ENCODE data around the gene TRIM7.

Gene TRIM7

DNA sequence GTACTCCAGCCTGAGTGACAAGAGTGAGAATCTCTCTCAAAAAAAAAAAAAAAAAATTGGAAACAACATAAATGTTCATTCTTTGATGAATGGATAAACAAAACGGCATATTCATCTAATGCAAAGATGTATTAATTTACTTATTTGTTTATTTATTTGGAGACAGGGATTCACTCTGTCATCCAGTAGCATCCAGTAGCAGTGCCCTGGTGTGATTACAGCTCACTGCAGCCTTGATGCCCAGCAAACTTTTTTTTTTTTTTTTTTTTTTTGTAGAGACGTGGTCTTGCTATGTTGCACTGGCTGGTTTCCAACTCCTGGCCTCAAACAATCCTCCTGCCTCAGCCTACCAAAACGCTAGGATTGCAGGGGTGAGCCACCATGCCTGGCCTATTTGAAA is 33.2 kb downstream of the TRIM7 start:
- DNase-seq (ENCODE audit: low read depth), result no peak

- DNase-seq (ENCODE audit: low read depth), result no peak
Observed at GRCh38 chr5:181170996-181171395, 34.0 kb downstream of the TRIM7 start.

DNA sequence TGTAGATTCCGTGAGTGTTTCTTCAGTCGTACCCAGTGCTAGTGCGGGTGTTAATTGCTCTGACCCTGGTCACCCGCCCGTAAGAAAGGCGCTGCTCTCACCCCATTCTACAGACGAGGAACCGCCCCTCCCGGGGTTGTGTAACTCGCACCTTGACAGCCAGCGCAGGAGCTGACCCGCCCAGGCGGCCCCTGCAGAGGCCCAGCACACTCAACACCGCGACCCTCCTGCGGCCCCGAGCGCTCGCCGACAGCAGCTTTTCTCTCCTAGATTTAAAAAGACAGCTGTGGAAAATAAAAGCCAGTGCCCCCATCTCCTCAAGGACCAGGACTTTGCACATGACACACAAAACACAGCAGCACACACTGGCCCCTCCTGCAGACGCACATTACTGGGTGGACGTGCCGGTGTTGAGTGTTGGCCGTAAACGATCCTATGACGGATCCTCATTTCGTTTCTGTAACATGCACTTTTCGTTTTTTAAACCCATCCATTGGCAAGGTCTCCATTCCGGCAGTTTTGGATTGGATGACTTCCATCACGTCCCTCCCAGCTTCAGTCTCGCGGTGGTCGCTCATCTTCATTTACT is 34.7 kb downstream of the TRIM7 start:
- no peak for DNase-seq (ENCODE audit: low read depth)

DNA sequence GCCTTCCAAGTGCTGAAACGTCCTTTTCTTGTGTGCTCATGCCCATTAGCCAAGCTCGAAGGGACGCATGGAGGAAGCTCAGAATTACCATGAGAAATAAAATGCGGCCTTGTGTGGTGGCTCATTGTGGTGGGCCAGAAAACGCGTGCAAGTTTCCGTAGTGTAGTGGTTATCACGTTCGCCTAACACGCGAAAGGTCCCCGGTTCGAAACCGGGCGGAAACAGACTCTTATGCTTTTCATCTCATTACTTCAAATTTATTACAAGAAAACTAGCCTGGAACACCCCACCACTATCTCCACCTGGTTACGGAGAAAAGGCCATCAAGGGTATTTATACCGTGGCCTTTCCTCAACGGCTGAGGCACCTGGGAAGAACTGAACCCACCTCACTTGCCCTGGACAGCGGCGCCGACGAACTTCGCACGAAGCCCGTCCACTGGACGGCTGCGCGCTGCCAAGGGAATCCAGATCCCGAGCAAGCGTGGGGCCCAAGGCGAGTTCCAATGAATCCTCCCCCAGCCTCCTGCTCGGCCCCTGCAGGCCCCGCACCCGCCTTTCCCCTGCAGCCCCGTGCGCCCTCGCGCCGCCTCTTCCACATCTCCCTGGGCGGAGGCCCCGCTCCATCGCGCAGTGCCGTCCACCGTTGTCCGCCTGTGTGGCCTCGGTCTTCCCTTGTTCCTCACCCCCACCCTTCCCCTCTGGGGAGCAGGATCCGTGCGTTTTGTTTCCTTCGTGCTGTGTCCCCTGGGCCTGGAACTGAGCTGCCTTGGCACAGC is 35.3 kb downstream of the TRIM7 start:
- DNase-seq (ENCODE audit: low read depth), result peak; percentile 65

DNA sequence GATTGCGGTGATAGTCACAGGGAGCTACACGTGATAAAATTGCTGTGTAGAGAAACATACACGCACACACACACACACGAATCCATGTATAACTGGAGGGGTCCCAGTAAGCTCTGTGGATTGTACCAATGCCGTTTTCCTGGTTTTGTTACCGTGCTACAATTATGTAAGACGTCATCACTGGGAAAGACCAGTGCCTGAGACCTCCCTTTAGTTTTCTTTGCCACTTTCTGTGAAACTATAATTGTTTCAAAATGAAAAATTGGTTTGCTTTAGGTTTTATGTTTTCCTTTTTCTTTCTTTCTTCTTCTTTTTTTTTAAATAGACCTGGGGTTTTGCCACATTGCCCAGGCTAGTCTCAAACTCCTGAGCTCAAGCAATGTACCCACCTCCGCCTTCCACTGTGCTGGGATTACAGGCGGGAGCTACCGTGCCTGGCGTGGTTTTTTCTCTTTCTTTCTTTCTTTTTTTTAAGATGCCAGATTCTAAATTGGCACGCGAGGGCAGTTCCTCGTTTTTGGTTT is 36.3 kb downstream of the TRIM7 start:
- DNase-seq (ENCODE audit: low read depth), result no peak

- no peak for DNase-seq (ENCODE audit: low read depth)
Observed at GRCh38 chr5:181167814-181168488, 37.0 kb downstream of the TRIM7 start.

- no peak for DNase-seq (ENCODE audit: low read depth)
Observed at GRCh38 chr5:181166812-181167733, 37.9 kb downstream of the TRIM7 start.

DNA sequence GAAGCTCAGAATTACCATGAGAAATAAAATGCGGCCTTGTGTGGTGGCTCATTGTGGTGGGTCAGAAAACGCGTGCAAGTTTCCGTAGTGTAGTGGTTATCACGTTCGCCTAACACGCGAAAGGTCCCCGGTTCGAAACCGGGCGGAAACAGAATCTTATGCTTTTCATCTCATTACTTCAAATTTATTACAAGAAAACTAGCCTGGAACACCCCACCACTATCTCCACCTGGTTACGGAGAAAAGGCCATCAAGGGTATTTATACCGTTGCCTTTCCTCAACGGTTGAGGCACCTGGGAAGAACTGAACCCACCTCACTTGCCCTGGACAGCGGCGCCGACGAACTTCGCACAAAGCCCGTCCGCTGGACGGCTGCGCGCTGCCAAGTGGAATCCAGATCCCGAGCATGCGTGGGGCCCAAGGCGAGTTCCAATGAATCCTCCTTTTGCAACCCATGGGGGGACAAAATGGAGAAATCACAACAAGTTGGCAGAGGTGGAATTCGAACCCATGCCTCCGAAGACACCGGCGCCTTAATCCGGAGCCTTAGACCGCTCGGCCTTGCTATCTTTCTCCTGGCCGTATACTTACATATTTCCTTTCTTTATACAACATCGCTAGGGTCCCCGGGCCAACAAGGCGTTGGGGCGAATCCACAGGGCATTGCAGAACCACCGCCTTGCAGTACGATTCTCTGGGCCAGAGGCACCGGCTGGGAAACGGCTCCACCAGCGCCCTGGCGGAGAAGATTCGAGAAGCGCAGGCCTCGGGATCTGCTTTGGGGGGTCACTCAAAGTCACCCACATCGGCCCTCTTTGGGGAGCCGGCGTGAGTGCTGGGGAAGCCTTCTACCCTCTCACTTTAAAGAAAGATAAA is 40.7 kb downstream of the TRIM7 start:
- no peak for DNase-seq (ENCODE audit: low read depth)

GRCh38 chr5:181163487-181164075 is 41.4 kb downstream of the TRIM7 start:
- no peak for DNase-seq (ENCODE audit: low read depth)

GRCh38 chr5:181161534-181162175 is 43.3 kb downstream of the TRIM7 start:
- no peak for DNase-seq (ENCODE audit: low read depth)

DNA sequence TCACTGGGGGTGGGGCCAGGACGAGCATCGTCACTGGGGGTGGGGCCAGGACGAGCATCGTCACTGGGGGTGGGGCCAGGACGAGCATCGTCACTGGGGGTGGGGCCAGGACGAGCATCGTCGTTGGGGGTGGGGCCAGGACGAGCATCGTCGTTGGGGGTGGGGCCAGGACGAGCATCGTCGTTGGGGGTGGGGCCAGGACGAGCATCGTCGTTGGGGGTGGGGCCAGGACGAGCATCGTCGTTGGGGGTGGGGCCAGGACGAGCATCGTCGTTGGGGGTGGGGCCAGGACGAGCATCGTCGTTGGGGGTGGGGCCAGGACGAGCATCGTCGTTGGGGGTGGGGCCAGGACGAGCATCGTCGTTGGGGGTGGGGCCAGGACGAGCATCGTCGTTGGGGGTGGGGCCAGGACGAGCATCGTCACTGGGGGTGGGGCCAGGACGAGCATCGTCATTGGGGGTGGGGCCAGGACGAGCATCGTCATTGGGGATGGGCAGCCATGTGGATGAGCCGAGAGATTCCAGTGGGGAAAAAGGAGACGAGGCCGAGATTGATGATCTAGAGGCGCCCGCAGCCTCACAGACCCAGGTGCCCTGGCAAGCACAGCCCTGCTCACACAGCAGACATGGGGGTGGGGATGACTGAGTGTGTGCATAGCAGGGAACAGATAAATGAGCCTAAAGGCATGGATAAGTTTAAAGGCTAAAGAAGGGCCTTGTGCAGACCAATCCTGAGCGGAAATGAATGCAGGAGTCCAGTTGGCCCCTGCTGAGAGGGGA is 44.1 kb downstream of the TRIM7 start:
- peak; percentile 30 for DNase-seq (ENCODE audit: low read depth)

- peak; percentile 63 for DNase-seq (ENCODE audit: low read depth)
Observed at GRCh38 chr5:181160152-181160754, 44.7 kb downstream of the TRIM7 start.

DNA sequence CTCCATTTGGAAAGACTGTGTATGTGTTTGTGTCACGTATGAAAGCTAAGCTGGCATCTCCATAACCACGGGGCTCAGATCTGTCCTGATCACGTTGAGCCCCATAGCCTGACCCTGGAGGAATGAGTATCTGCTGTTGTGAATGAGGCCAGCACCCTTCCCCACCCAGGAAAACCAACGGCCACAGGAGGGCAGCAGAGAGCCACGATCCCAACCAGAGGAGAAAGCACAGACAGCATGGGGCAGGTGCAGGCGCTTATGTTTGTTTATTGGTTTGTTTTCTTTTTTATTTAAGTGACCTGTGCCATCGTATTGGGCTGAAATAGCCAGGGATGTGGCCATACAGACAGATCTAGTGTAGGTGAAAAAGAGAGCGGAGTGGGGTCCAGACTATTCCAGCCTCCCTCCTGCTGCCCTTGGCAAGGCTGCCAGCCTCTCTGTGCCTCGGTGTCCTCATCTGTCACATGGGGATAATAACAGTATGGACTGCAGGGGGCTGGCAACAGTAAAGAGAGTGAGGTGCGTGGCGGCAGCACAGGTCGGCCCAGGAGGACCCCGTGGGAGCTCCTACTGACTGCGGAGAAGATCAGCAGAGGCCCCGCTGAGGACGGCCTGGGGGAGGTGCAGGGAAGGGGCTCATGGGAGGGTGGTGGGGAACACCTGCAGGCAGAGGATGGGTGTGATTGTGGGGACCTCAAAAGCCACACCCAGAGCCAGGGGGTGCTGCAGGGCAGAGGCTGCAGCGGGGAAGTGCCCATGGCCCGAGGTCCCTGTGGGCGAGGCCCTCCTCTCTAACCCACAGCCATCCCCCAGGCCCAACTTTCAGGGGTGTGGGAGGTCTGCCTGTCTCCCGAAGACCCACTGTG is 45.5 kb downstream of the TRIM7 start:
- DNase-seq (ENCODE audit: low read depth), result peak; percentile 91

DNA sequence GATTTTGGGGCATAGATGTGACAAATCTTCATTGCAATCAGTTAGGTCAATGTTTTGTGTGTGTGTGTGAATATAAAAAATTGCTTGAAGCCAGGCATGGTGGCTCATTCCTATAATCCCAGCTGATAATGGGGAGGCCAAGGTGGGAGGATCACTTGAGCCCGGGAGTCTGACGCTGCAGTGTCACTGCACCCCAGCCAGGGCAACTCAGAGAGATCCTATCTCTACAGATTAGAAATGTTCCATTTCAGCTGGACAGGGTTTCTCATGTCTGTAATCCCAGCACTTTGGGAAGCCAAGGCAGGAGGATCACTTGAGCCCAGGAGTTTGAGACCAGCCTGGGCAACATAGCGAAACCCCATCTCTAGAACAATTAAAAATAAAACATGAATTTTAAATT is 46.1 kb downstream of the TRIM7 start:
- no peak for DNase-seq (ENCODE audit: low read depth)

- DNase-seq (ENCODE audit: low read depth), result no peak
Observed at GRCh38 chr5:181156758-181157157, 48.2 kb downstream of the TRIM7 start.

GRCh38 chr5:181153814-181154213 is 51.2 kb downstream of the TRIM7 start:
- DNase-seq (ENCODE audit: low read depth), result no peak

DNA sequence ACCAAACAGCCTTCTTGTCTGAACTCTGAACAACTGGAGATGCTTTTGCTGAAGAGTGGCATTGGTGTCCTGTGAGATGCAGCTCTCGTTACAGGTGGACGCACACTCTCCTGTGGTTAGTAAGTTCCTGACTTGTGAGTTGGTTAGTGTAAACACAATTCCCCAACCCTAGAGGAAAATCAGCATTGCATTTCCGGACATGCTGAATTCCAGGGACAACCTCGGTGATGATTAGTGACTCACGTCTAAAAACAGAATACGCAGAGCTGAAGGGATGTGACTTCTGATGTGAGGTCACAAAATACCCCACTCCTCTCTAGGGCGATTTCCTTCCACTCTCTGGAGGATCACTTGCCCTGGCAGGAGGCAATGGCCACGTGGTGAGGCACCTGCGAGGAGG is 52.6 kb downstream of the TRIM7 start:
- DNase-seq (ENCODE audit: low read depth), result no peak

DNA sequence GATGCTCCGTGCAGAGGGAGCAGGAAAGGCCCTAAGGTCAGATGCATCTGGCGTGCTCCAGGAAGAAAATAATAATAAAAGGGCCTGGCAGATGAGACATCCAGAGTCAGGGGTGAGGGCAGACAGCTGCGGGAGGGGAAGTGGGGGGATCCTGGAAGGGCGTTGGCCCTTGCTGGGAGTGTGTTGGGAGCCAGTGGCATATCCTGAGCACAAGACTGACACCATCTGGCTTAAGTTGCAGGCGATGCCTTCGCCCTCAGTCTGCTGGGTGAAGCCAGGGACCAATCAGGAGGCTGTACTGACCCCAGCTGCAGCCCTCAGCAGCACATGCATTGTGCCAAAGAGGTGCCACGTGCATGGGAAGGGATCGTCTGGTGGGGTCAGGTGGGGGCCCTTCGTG is 53.9 kb downstream of the TRIM7 start:
- no peak for DNase-seq (ENCODE audit: low read depth)

Measured in activated gamma-delta T cell treated with anti-CD3 and anti-CD28 coated beads, Interleukin-2, amount 50 U/mL, for 16 hours (primary cell).